GM19395 (cell line): ENCODE measurements around the gene MOB3B.

ENCODE experiments used
- ATAC-seq: cut with Tn5 transposase; IDR thresholded peaks from one replicate; pipeline ENCODE4 v1.9.1; 2021; ENCODE audit warnings: mild to moderate bottlenecking, moderate library complexity; ENCODE audit not compliant: unreplicated experiment

Gene MOB3B

DNA sequence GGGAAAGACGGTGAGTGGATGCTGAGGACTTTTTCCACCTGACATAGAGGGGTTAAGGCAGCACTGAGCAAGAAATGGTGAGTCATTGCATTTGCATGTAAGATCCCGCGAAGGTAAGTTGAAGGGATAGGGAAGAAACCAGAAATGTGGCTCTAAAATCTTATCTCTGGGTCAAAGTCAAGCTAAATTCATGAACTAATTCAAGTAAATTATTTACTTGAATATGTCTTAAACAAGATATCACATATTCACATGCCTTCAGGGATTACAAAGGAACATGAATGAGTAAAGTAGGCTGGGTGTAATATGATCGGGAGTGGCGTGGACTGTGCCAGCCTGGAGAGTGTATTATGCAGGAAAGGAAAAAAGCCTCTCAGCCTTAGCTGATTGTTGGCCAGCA, 158.2 kb downstream of the MOB3B start:
- no peak for ATAC-seq

GRCh38 chr9:27369591-27369990, 160.0 kb downstream of the MOB3B start:
- no peak for ATAC-seq

GRCh38 chr9:27368316-27368985, 161.2 kb downstream of the MOB3B start:
- ATAC-seq = no peak

DNA sequence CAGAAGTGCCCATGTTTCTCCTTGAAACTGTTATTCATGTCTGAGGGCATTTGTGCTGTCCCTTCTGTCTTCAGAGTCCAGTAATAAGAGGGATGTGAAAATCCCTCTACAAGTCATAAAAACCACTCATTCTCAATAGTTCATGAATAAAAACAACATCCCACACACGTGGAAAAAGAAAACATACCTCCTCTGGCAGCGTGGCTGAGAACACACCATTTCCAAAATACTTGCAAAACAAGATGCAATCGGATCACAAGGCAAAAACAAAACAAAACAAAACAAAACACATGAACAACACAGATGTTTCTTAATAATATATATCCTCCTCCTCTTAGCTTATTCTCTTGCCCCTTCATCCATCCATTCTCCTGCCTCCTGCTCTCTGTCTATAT, 161.7 kb downstream of the MOB3B start:
- no peak for ATAC-seq

DNA sequence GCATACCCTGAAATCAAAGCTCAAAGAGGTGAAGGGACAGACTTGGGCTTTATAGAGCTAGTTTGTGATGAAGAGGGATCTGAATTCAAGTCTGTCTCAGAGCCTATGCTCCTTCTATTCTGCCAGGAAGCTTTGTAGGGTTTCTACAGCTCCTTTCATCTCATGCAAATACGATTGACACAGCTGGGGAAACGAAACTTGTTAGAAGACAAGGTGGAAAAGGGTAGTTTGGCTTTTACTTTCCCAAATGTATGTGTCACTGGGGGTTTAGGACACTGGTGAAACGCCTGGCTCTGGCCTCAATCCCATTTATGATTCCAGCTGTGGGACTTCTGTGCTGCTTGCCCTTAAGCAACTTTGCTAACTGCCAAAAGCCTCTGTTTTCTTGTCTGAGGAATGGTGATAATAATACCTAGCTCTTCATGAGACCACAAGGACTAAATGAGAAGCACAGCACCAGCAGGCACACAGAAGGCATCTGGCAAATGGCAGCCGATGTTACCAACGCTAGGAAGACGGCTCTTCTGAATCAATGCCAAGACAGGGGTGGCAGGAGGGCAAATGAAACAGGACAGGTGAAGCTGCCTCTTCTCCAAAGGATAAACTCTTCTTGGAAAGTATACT, 162.3 kb downstream of the MOB3B start:
- ATAC-seq = peak; percentile 76

DNA sequence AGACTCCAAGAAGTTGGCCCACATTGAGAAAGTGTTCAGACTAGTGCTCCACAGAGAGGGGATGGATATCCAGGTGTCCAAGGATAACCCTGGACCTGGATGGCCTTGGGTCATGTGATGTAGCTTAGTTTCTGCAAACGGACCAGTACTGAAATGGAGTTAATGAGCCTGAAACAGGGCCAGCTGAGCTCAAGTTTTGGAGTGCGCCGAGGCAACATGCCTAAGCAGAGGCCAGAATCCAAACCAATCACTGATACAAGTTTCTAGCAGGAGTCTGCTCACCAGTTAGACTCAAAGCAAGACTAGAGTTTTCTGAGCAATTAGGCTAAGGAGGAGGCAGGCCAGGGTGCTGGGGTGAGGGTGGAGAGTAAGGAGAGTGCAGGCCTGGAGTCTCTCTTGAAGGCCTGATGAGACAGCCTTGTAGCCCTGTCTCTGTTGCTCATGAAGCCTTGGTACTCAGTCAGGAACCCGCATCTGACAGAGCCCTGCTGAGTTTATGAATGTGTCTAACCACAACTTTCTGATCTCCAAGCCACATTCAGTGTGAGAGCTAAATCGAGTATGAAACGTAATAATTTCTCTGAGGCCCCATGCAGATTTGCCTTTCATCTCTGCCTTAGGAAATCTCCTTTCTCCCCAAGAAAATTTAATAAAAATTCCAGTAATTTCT, 163.8 kb downstream of the MOB3B start:
- peak; percentile 82 for ATAC-seq

DNA sequence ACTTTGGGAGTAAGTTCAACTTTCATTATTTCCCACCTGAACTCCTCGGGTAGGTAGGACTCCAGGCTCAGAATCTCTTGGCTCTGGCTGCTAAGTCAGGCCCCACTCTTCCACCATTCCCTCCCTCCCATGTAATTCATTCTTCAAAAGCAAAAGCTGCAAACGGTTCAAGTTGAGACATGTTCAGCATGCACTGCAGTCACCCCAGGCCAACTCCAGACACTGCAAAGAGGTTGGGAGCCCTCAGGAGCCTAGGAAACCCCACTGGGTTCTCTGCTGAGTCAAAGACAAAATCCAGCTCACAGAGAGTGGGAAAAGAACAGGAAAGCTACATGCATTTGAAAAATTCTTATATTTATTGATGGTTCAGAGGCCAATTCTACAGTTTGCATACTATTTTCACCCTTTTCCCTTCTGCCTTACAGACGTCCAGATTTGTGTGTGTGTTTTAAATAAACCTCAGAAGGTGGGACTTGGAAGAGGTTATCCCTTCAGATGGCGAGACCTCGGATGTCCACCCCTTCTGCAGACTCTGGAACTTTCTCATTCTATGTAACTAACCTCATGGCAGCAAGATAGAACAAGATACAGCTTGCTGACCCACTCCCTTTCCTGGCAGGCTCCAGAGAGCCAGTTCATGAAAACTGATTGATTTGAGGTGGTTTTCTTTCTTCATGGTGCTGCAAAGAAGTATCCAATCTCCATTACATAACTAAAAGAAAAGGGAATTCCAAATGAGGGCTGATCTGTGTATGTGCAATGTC, 167.0 kb downstream of the MOB3B start:
- ATAC-seq = no peak

- no peak for ATAC-seq
Measured at GRCh38 chr9:27361492-27361891, 168.1 kb downstream of the MOB3B start.

DNA sequence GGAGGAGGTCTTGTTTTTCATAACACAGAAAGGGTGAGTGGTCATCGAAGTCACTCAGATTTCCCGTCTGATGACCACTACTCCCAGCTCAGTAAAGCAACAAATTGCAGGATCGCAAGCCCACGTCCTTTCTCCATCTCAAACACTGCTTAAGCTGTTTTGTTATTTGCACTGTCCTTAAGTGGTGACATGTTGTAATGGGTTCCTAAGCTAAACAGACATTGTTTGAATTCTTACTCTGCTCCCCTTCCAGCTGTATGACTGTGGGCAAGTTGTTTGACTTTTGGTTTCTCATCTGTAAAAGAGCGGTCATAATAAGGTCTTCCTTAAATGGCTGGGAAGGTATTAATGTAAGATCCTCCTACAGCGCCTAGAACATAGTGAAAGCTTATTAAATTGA, 169.9 kb downstream of the MOB3B start:
- ATAC-seq = no peak

DNA sequence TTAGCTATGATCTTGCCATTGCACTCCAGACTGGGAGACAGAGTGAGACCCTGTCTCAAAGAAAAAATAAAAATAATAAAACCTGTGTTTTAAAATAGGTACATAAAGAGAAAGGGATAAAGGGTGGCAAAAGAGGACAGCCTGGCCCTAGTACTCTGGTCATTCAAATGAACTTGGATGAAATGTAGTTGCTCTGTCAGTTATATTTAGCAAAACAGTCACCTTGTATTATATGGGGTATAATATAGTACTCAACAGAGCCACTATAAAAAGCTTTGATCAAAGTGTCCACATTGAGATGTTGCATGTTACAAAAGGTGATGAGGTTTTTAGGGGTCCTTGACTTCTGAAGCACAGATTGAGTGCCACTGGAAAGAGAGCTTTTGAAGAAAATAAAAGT, 171.6 kb downstream of the MOB3B start:
- ATAC-seq = no peak

DNA sequence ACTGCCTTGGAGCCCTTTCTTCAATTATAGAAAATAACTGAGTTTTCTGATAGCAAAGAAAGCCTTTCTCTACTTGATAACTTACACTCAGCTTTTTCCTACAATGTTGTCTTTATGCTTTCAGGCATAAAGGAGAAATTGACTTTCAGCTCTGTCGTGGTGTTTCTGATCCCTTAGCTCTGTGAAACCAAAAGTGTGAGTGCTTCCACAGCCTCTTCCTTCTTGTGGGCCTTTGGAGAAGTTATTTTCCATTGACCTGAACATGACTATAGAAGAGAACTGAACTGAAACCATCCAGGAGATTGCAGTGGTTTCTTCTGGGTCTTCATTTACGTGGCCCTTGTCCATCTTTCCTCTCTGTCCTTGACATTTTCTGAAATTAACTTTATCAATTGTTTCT, 173.2 kb downstream of the MOB3B start:
- no peak for ATAC-seq

DNA sequence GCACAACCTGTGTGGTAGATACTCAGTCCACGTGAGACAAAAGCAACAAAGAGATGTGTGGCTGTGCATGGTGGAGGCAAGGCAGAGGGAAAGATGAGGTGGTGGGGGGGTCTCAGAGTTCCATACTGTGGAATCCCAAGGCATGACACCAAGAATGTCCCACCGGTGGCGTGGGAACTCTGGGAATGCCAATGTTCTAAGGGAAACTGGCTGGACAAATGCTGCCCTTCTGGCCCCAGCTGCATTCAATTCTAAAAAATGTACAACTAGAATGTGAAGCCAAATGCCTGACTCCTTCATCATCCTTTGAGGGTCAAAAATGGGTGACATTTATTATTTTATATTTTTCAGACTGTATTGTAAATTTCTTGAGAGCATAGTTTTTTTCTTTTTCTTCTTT, 174.4 kb downstream of the MOB3B start:
- no peak for ATAC-seq

GRCh38 chr9:27353474-27354229, 176.0 kb downstream of the MOB3B start:
- peak; percentile 81 for ATAC-seq

- no peak for ATAC-seq
Measured at GRCh38 chr9:27353166-27353473, 176.5 kb downstream of the MOB3B start.

DNA sequence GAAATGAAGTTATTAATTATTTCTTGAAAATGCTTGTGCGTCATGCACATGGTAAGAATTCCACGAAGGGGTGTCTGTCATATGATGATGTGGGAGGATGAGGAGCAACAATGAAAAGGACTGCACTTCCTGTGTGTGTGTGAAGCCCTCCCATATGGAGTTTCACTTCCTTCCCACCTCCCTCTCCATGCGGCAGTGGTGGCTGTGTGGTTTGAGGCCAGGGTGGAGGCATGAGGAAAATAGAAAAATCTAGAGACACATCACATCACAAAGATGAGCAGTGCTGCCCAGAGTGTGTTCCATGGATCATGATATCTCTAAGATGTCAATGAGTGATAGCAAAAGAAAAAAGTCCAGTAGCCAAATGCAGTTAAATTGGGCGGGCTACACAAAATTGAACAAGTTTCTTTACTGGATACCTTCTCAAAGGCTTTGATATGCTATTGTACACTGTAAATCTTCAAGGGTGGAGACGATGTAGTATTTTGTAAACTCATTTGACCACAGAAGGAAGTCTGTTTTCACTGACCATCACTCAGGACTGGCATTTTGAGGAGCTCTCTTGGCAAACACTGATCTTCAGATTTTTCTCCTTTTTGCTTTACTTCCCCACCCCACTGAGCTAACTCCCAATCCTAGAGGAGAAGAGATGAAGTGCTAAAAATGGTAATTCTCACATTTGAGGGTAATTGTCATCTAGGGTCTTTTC, 177.0 kb downstream of the MOB3B start:
- ATAC-seq = no peak

DNA sequence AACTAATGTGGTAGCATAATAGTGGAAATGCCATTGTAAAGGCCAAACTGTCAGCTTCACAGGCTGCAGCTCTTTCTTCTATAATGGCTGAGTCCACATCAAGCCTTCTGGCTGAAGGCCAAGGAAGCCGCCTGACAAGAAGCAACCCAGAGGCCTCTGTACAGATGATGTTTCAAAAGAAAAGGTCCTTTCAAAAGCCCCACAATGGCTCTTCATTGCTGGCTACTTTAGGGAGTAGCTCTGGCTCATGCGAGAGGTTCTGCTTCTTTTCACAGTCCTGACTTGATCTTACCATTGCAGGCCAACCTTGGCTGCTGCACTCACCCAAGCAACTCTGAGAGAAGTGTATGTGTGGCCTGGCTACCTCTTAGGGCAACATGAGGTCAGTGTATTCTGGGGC, 178.2 kb downstream of the MOB3B start:
- ATAC-seq = no peak

- ATAC-seq = no peak
Measured at GRCh38 chr9:27350382-27350976, 179.1 kb downstream of the MOB3B start.

DNA sequence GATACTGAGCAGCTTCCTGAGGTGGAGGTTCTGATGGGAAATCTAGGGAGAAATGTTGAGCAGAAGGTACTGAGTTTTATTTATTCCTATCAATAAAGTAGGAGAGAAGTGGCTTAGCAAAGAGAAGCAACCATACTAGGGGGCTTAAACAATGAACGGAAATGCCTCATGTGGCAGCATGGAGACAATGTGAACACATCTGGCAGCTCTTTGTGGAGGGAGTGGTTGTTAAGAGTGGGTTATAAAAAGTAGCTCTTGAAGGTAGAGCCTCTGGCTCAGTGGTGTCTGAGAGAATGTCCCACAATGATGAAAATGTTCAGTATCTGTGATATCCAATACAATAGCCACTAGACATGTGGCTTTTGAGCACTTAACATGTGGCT, 179.9 kb downstream of the MOB3B start:
- ATAC-seq = no peak

DNA sequence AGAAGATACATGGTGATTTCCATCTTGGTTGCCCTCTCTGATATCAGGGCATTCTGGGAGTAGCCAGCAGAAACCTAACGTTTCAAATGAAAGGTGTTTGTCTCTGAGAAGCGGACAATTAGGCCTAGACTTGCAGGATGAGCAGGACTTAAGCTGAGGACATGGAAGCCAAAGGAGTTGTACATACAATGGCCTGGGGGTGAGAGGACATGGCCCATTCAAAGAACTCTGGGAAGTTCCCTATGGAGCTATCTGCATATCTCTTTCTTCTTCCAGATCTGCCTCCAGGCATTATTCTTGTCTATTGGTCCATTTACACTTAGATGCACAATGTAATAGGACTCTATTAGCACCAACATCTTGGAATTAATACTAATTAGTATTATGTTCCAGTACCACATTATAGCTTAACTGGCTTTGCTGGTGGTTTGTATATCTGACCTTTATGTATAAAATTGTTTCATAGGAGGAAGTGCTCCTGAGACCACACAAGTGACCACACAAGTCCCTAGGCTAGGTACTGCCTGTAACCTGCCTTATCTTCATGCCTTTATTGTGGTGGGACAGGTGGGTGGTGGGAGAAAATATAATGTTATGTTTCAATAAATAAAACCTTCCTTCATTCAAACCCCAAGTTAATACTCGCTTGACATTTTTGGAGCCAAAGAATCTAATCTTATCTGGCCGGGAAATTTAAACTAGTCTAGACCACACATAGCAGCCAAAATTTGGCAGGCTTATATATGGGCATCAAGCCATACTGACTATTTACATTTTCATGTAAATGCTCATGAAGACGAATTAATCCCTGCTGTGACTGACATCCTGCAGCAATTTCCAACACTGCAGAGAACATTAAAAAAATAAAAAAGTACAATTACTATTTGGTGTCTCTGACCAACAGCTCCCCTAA, 180.6 kb downstream of the MOB3B start:
- no peak for ATAC-seq
